Mesothelial cell of epicardium (in vitro differentiated cells): ENCODE measurements around the gene JUP. TPM values are rescaled to one million over a fixed set of nuclear protein-coding genes. Genes with fewer than 3 reads are reported as not detected.
A peak's percentile ranks its signal among the peaks of the same experiment; 100 is the strongest.
"Not testable (repeated sequence)": the region's sequence is repeated elsewhere in the genome, so short reads cannot be mapped to it uniquely, and the experiment has no call there.

Experiments
- DNase-seq, 2 experiments: peaks; one replicate each; pipeline ENCODE4 v3.0.0; 2021; ENCODE audit warnings: low spot score in 2 of 2; ENCODE audit not compliant: unreplicated experiment in 2 of 2
- H3K27ac Mint-ChIP-seq: 2 replicates; pipeline ENCODE4 v1.8.0; 2021; ENCODE audit warnings: mixed read lengths
- H3K27me3 Mint-ChIP-seq: 2 replicates; pipeline ENCODE4 v1.8.0; 2021; ENCODE audit warnings: low read depth, mixed read lengths
- H3K36me3 Mint-ChIP-seq: 2 replicates; pipeline ENCODE4 v1.8.0; 2021; ENCODE audit warnings: mixed read lengths
- H3K4me1 Mint-ChIP-seq: 2 replicates; pipeline ENCODE4 v1.8.0; 2021; ENCODE audit warnings: mixed read lengths
- H3K4me3 Mint-ChIP-seq: 2 replicates; pipeline ENCODE4 v1.8.0; 2021; ENCODE audit warnings: mild to moderate bottlenecking, moderate library complexity, mixed read lengths
- H3K9me3 Mint-ChIP-seq: 2 replicates; pipeline ENCODE4 v1.8.0; 2021; ENCODE audit warnings: mixed read lengths
- total RNA-seq: library from RNA; stranded (reverse); gene quantifications from 3 replicates; pipeline ENCODE4 v1.2.1, GENCODE V29; 2021
- TF ChIP-seq, protein P1 (sequence below): fragments of 200-600 bp; sonication (generic); IDR thresholded peaks from one replicate; pipeline ENCODE4 v1.5.0; 2021; ENCODE audit warnings: antibody characterized with exemption; ENCODE audit not compliant: unreplicated experiment

JUP gene
- total RNA-seq = 202 to 207 TPM (median 205 TPM) in 3 replicates

DNA sequence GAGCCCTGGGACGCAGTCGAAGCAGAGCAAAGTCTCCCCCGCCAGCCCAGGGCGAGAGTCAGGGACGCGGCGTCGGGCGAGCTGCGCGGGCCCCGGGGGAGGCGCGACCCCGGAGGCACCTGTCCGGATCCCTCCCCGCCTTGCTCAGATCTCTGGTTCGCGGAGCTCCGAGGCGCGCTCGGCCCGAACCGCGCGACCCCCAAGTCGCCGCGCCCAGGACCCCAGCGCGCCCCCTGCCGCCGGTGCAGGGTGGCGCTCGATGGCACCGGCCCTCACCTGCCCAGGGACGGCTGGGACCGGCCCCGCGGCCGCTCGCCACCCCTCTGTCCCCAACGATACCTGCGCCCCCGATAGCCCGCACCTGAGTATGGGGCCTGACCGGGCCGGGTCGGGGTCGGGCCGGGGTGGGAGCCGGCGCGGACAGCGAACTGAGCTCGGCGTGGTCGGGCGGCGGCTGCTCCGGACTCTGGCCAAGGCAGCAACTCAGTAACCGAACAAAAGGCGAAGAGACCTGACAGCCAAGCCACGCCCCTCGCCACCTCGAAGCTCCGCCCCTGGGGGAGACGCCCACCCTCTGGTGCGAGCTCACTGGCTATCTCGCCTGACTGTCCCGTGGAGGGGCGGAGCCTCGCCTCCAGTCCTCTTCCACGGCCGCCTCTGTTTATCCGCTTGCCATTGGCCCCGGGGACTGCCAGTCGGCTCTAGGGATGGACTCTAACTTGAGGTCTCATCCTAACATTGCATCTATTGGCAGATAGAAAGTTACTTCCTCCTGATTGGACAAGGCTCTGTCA, at the start of gene JUP:
Gene JUP (minus strand): TSS at position 485 of the 794 bp plus-strand sequence. CDS start 14,857 bp downstream, outside the sequence.
- H3K27ac Mint-ChIP-seq = peak within 1 kb of the TSS; percentile 95
- peaks cover 35% of the 10 kb centered on the region for H3K4me1 Mint-ChIP-seq
- H3K9me3 Mint-ChIP-seq = no peaks in the 10 kb centered on the region
- peaks cover 3% of the 10 kb centered on the region for H3K36me3 Mint-ChIP-seq
- DNase-seq = peak; percentile 99 to 100
- TF ChIP-seq, protein P1, sequence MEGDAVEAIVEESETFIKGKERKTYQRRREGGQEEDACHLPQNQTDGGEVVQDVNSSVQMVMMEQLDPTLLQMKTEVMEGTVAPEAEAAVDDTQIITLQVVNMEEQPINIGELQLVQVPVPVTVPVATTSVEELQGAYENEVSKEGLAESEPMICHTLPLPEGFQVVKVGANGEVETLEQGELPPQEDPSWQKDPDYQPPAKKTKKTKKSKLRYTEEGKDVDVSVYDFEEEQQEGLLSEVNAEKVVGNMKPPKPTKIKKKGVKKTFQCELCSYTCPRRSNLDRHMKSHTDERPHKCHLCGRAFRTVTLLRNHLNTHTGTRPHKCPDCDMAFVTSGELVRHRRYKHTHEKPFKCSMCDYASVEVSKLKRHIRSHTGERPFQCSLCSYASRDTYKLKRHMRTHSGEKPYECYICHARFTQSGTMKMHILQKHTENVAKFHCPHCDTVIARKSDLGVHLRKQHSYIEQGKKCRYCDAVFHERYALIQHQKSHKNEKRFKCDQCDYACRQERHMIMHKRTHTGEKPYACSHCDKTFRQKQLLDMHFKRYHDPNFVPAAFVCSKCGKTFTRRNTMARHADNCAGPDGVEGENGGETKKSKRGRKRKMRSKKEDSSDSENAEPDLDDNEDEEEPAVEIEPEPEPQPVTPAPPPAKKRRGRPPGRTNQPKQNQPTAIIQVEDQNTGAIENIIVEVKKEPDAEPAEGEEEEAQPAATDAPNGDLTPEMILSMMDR = peak; percentile 77
- H3K4me3 Mint-ChIP-seq = peak within 1 kb of the TSS; percentile 82
- no peaks in the 10 kb centered on the region for H3K27me3 Mint-ChIP-seq

DNA sequence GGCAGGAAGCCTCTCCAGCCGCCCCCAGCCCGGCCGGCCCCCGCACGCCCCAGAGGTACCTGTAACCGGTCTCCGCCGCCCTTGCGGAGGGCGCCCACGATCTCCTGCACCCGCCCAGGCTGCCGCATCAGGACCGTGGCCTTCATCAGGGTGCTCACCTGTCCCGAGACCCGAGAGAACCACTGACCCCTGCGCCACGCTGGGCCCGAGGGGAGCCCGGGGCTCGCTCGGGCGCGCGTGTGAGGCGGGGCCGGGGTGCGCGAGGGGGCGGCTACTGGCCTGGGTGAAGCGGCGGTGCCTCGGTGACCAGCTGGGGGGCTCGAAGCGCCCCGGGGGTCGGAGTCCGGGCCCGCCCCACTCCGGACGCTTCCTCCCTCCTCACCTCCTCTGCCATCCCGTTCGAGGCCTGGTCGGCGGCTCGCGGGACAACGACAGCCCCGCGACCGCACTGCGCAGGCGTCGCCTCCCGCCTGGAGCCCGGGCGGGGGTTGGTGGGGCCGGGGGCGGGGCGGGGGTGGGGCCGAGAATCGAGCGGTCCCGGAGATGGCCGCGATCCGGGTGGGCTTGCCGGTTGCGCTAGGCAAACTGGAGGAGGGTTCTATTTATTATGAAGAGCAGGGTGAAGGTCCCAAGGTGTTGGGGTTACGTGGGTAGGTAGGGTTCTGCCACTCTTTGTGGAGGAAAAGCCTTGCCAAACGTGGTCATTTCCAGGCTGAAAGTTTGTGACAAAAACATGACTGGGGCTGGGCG, 49.5 kb upstream of the JUP start, which contains the start of gene NT5C3B:
Gene NT5C3B (minus strand): TSS at position 433 of the 750 bp plus-strand sequence. CDS start 39 bp downstream, at position 394.
- TF ChIP-seq, protein P1 = no peak
- Mint-ChIP-seq H3K4me3 (peak within 1 kb of the TSS; percentile 82), H3K36me3 (peaks cover 9% of the 10 kb centered on the region), H3K27me3 (peaks cover 2% of the 10 kb centered on the region), H3K4me1 (peaks cover 9% of the 10 kb centered on the region), H3K27ac (no peak within 1 kb of the TSS), H3K9me3 (no peaks in the 10 kb centered on the region)
- peak; percentile 46 to 71 for DNase-seq

DNA sequence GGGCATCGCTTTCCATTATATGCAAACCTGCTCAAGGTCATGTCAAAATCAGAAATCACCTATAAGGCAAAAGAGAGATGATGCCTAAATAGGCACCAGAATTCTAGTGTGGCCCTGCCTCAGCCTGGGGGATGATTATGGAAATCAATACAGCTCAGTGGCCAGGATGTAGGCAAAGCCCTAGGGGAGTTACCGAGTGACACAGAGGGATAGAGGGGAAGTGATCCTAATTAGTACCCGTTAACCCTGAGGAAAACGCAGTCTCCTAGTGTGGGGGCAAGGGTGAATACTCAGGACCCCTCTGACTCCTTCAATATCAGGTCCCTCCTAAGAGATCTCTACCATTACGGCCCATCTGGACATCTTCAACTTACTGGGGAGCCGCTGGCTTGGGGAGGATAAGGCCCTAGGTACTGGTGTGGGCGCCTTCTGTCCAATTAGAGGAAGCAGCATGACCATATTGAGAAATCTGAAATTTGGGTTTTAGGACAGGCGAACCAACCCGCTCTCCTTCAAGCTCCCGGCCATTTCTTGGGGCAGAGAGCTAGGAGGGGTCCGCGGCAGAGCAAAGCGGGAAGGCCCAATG, 48.8 kb upstream of the JUP start:
- Mint-ChIP-seq H3K27ac (no peak overlapping the region), H3K4me3 (peak overlapping the region; percentile 82), H3K4me1 (peaks cover 9% of the 10 kb centered on the region), H3K9me3 (no peaks in the 10 kb centered on the region), H3K27me3 (peaks cover 2% of the 10 kb centered on the region), H3K36me3 (peaks cover 9% of the 10 kb centered on the region)
- TF ChIP-seq, protein P1 = no peak
- no peak for DNase-seq

DNA sequence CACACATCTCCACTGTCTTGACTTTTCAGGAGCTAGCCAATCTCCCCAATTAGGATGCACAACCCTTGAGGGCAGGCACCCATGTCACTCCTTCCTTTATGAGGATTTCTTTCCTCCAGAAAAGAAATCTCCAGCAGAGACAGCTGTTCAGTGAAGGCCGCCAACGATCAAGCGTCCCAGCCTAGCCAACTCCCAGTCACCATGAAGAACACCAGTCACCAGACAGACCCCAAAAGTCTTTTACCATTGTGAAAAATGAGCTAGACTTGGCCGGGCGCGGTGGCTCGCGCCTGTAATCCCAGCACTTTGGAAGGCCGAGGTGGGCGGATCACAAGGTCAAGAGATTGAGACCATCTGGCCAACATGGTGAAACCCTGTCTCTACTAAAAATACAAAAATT, 43.5 kb upstream of the JUP start:
- not testable (repeated sequence) for H3K4me3 Mint-ChIP-seq, H3K9me3 Mint-ChIP-seq, H3K27ac Mint-ChIP-seq, H3K4me1 Mint-ChIP-seq, H3K27me3 Mint-ChIP-seq, DNase-seq
- H3K36me3 Mint-ChIP-seq = peaks cover 27% of the 10 kb centered on the region

DNA sequence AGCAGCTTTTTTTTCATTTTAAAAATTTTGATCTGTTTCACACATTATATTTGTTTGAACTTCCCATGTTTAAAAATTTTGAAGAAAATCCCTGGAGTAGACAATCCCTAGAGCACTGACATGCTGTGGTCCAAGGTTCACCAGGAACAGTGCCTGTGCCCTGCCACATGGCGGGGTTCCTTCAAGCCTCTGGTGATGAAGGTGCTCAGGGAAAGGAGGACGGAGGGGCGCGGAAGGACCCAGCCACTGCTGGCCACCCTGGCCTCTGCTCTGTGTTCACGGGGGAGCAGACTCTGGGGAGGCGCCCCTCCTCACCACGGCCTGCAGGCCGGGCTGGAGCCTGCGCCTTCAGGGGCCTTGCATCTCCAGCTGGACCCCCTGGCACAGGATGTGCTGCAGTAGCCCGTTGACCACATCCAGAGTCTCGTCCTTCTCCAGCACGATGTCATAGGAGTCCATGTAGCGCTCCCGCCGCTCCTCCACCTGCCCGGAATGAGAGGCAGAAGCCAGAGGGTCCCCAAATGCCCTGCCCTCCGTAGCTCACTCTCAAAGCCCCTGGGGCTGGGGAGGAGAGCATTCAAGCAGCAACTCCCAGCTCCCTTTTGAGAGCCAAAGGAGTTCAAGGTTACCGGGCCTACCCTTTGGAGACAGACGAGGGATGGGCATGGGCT, 38.8 kb upstream of the JUP start:
- H3K4me3 Mint-ChIP-seq = no peak overlapping the region
- peaks cover 21% of the 10 kb centered on the region for H3K36me3 Mint-ChIP-seq
- TF ChIP-seq, protein P1 = no peak
- no peaks in the 10 kb centered on the region for H3K27me3 Mint-ChIP-seq
- H3K9me3 Mint-ChIP-seq = no peaks in the 10 kb centered on the region
- H3K4me1 Mint-ChIP-seq = no peaks in the 10 kb centered on the region
- no peak for DNase-seq
- H3K27ac Mint-ChIP-seq = no peak overlapping the region
